CD4-positive, alpha-beta T cell treated with Interleukin-12 subunit alpha and Interleukin-12 subunit beta, for 1 hour (primary cell): Measurements from ENCODE around the gene TMEM164.

Source experiments
- DNase-seq: peaks from one replicate; pipeline ENCODE4 v3.0.0-alpha.2; 2020

TMEM164 gene

DNA sequence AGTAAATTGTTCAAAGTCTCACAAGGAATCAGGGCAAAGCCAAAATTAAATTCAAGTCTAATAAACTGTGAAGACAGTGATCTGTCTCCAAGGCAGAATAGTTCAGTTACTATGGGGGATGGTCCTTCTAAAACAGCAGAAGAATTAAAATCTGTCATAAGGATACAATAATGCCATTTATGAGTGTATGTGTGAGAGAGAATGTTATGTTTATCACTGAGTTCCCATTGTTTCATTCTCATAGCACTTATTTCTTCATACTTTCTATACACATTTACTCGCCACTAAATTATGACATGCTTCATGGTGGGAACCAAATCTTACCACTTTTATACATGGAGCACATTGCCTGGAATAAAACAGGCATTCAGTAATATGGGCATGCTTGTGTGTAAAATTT, 212.5 kb downstream of the TMEM164 start:
- no peak for DNase-seq

DNA sequence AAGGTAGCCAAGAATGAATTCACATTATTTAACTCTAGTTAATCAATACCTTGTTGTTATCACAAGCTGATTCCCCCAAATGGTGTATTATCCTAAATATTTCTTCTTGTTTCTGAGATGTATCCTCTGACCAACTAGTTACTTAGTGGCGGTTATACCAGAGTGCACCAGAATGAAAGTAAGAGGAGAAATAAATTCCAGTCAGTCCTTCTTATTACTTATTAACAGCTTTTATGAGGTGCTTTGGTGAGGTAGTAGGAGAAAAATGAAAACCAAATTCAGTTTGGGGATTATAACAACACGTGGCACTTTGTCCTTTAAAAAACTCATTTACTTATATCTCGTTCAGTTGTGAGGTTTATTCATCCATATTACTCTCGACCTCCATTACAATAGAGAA, 213.1 kb downstream of the TMEM164 start:
- DNase-seq: no peak

DNA sequence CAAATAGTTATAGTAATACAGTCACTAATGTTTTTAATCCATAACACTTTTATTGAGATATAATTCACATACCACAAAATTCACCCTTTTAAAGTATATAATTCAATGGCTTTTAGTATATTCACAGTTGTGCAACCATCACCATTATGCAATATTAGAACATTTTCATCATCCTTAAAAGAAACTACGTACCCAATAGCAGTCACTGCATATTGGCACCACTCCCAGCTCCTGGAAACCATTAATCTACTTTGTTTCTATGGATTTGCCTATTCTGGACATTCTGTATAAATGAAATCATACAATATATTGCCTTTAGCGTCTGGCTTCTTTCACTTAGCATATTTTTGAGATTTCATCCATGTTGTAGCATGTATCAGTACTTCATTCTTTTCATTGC, 215.7 kb downstream of the TMEM164 start:
- DNase-seq: no peak

DNA sequence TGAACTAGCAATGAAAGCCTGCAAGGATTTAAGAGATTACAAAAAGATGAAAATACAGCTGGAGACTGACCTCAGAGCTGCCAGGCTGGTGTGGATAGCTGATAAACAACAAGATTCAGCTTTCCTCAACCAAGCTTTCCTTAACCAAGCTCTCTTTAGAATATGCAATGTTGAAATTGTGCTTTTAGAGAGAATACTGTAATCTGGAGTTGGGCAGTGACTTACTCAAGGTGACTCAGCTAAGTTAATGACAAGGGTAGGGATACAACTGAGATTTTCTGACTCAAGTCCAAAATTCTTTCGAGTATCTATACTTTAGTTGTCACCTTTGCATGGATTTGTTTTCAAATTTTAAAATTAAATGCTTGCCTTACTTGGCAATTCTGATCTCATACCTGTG, 217.0 kb downstream of the TMEM164 start:
- DNase-seq: no peak

DNA sequence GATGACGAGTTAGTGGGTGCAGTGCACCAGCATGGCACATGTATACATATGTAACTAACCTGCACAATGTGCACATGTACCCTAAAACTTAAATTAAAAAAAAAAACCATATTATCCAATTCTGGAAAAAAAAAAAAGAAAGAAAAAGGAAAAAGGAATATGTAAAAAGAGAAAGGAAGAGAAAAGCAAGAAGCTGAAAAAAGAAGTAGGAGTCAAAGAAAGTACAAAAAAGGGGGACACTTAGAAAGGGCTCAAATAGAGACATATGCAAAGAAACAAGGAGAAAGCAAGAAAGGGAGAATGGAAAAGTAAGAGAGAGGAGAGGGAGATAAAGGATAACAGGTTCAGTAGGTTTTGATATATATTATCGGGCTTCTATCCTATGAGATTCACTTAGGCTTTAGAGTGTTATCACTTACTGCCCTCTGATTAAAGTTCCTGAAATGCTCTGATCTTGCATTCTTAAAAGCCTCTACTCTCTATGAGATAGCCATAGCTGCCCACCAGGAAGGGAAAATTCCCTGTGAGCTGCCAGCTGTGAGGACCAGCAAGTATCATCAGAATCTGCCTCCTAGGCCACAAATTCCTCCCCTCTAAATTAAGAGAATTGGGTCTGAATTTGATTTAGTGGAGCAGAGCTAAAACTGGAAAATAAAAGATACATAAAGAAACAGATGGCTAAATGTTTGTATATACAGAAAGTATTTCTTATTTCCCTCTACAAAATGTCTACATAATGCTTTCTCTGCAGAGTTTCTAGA, 219.8 kb downstream of the TMEM164 start:
- no peak for DNase-seq

DNA sequence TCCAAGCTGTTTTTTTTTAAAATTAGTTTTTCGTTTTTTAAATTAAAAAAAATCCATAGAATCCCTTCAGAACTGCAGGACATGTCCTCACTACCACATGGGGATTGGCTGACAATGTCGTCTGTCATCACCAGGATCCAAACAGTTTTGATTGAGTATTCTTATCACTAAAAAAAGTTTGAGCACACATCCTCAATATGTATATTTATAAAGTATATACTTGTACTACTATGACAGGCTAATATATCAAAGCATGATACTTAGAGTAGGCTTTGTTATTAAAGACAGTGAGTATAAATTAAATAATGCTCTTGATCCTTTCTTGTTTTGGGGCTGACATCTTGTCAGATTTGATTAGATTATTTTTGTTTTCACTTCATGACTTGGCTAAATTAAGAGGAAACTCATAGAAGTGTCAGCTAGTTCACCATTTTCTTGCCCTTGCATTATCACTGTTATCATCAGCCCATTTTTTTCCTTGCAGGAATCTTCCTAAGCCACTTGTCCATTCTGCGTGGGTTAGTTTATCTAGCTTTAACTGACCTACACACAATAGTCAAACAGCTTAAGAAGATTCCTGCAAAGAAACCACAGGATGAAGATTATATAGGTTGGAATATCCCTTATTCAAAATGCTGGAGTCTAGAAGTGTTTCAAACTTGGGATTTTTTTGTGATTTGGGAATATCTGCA, 222.2 kb downstream of the TMEM164 start:
- no peak for DNase-seq

DNA sequence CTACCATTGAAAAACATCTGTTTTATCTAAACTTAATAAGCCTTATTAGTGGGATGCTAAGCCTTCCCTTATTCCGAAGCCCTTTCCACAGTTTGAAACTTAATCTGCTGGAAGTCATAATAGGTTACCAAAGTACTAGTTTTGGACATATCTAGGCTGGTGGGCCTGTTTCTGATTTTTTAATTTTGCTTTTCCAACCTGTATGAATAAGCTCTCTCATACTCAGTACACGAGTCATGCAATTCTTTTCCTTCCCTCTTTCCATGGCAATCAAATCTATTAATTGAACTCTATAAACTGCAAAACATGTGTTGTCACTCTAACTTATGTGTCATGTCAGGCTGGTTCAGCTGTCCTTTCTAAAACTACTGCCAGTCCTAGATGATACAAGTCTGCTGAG, 224.0 kb downstream of the TMEM164 start:
- DNase-seq: no peak
